Glutamatergic neuron (in vitro differentiated cells): Measurements from ENCODE around the gene PTGDR2. TPM values are rescaled to one million over a fixed set of nuclear protein-coding genes. Genes with fewer than 3 reads are reported as not detected.

Experiments
- DNase-seq: peaks from one replicate; pipeline ENCODE4 v3.0.0; 2022
- H3K27ac Mint-ChIP-seq: one replicate; pipeline ENCODE4 v1.8.0; 2020; ENCODE audit warnings: mild to moderate bottlenecking, mixed read lengths, inconsistent platforms; ENCODE audit not compliant: unreplicated experiment
- H3K27me3 Mint-ChIP-seq: one replicate; pipeline ENCODE4 v1.8.0; 2020; ENCODE audit warnings: mild to moderate bottlenecking, moderate library complexity, mixed read lengths, inconsistent platforms; ENCODE audit not compliant: unreplicated experiment
- H3K36me3 Mint-ChIP-seq: one replicate; pipeline ENCODE4 v1.8.0; 2020; ENCODE audit warnings: mild to moderate bottlenecking, mixed read lengths, inconsistent platforms; ENCODE audit not compliant: unreplicated experiment
- H3K4me1 Mint-ChIP-seq: one replicate; pipeline ENCODE4 v1.8.0; 2020; ENCODE audit warnings: mild to moderate bottlenecking, low read depth, mixed read lengths, inconsistent platforms; ENCODE audit not compliant: unreplicated experiment
- H3K4me3 Mint-ChIP-seq: one replicate; pipeline ENCODE4 v1.8.0; 2020; ENCODE audit warnings: mild to moderate bottlenecking, mixed read lengths, inconsistent platforms; ENCODE audit not compliant: unreplicated experiment
- H3K9me3 Mint-ChIP-seq: one replicate; pipeline ENCODE4 v1.8.0; 2020; ENCODE audit warnings: mild to moderate bottlenecking, moderate library complexity, mixed read lengths, inconsistent platforms; ENCODE audit not compliant: unreplicated experiment
- CTCF ChIP-seq: fragments of 200-600 bp; sonication (generic); IDR thresholded peaks from one replicate; pipeline ENCODE4 v1.5.0; 2021; ENCODE audit not compliant: partially characterized antibody, unreplicated experiment
- total RNA-seq: library from RNA; stranded (reverse); fragmentation: NEBNext Ultra II Directional; extraction: Animal tissue kit (Norgen Biotek cat#: 25700); gene quantifications from one replicate; pipeline ENCODE4 v1.2.1, GENCODE V29; 2021; ENCODE audit not compliant: unreplicated experiment

The PTGDR2 gene
- total RNA-seq, 1 donor from 2014 or later = 0.32 TPM

- no peak for TF ChIP-seq CTCF
- Mint-ChIP-seq H3K4me1 (peaks cover 1% of the 10 kb centered on the region), H3K27ac (no peak overlapping the region), H3K4me3 (no peak overlapping the region), H3K27me3 (peaks cover 4% of the 10 kb centered on the region), H3K36me3 (peaks cover 7% of the 10 kb centered on the region), H3K9me3 (no peaks in the 10 kb centered on the region)
- no peak for DNase-seq
Measured at GRCh38 chr11:60863550-60864521, 8.1 kb upstream of the PTGDR2 start.

GRCh38 chr11:60862171-60862570 lies 6.4 kb upstream of the PTGDR2 start:
- TF ChIP-seq CTCF = no peak
- H3K9me3 Mint-ChIP-seq = peaks cover 2% of the 10 kb centered on the region
- H3K27me3 Mint-ChIP-seq = peaks cover 5% of the 10 kb centered on the region
- H3K27ac Mint-ChIP-seq = peak overlapping the region; percentile 54
- no peak for DNase-seq
- H3K36me3 Mint-ChIP-seq = peaks cover 7% of the 10 kb centered on the region
- H3K4me3 Mint-ChIP-seq = no peak overlapping the region
- H3K4me1 Mint-ChIP-seq = peaks cover 1% of the 10 kb centered on the region

GRCh38 chr11:60860943-60861342 lies 5.2 kb upstream of the PTGDR2 start:
- peaks cover 1% of the 10 kb centered on the region for H3K4me1 Mint-ChIP-seq
- DNase-seq = peak; percentile 70
- TF ChIP-seq CTCF = no peak
- peaks cover 7% of the 10 kb centered on the region for H3K36me3 Mint-ChIP-seq
- peaks cover 2% of the 10 kb centered on the region for H3K9me3 Mint-ChIP-seq
- H3K27me3 Mint-ChIP-seq = peaks cover 5% of the 10 kb centered on the region
- no peak overlapping the region for H3K4me3 Mint-ChIP-seq
- H3K27ac Mint-ChIP-seq = peak overlapping the region; percentile 77

GRCh38 chr11:60859616-60860250 lies 4.0 kb upstream of the PTGDR2 start:
- TF ChIP-seq CTCF = no peak
- Mint-ChIP-seq H3K4me3 (no peak overlapping the region), H3K27ac (no peak overlapping the region), H3K4me1 (peaks cover 4% of the 10 kb centered on the region), H3K36me3 (peaks cover 7% of the 10 kb centered on the region), H3K9me3 (peaks cover 2% of the 10 kb centered on the region), H3K27me3 (peaks cover 5% of the 10 kb centered on the region)
- DNase-seq = no peak
